ENCODE measurements around the gene MRPL12. TPM values are rescaled to one million over a fixed set of nuclear protein-coding genes. Genes with fewer than 3 reads are reported as not detected.
A peak's percentile ranks its signal among the peaks of the same experiment; 100 is the strongest.

The MRPL12 gene
- total and polyA plus RNA-seq, 2 of the 13 experiments (the other 11 are each of a cell fraction or from before 2014, with no cell fraction given), result 39.1 to 94.1 TPM

GRCh38 chr17:81665205-81666091, 37.7 kb upstream of the MRPL12 start (continued):
- TF ChIP-seq, protein P1, sequence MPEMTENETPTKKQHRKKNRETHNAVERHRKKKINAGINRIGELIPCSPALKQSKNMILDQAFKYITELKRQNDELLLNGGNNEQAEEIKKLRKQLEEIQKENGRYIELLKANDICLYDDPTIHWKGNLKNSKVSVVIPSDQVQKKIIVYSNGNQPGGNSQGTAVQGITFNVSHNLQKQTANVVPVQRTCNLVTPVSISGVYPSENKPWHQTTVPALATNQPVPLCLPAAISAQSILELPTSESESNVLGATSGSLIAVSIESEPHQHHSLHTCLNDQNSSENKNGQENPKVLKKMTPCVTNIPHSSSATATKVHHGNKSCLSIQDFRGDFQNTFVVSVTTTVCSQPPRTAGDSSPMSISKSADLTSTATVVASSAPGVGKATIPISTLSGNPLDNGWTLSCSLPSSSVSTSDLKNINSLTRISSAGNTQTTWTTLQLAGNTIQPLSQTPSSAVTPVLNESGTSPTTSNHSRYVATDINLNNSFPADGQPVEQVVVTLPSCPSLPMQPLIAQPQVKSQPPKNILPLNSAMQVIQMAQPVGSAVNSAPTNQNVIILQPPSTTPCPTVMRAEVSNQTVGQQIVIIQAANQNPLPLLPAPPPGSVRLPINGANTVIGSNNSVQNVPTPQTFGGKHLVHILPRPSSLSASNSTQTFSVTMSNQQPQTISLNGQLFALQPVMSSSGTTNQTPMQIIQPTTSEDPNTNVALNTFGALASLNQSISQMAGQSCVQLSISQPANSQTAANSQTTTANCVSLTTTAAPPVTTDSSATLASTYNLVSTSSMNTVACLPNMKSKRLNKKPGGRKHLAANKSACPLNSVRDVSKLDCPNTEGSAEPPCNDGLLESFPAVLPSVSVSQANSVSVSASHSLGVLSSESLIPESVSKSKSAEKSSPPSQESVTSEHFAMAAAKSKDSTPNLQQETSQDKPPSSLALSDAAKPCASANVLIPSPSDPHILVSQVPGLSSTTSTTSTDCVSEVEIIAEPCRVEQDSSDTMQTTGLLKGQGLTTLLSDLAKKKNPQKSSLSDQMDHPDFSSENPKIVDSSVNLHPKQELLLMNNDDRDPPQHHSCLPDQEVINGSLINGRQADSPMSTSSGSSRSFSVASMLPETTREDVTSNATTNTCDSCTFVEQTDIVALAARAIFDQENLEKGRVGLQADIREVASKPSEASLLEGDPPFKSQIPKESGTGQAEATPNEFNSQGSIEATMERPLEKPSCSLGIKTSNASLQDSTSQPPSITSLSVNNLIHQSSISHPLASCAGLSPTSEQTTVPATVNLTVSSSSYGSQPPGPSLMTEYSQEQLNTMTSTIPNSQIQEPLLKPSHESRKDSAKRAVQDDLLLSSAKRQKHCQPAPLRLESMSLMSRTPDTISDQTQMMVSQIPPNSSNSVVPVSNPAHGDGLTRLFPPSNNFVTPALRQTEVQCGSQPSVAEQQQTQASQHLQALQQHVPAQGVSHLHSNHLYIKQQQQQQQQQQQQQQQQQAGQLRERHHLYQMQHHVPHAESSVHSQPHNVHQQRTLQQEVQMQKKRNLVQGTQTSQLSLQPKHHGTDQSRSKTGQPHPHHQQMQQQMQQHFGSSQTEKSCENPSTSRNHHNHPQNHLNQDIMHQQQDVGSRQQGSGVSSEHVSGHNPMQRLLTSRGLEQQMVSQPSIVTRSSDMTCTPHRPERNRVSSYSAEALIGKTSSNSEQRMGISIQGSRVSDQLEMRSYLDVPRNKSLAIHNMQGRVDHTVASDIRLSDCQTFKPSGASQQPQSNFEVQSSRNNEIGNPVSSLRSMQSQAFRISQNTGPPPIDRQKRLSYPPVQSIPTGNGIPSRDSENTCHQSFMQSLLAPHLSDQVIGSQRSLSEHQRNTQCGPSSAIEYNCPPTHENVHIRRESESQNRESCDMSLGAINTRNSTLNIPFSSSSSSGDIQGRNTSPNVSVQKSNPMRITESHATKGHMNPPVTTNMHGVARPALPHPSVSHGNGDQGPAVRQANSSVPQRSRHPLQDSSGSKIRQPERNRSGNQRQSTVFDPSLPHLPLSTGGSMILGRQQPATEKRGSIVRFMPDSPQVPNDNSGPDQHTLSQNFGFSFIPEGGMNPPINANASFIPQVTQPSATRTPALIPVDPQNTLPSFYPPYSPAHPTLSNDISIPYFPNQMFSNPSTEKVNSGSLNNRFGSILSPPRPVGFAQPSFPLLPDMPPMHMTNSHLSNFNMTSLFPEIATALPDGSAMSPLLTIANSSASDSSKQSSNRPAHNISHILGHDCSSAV (CRISPR knock-in tag; IDR thresholded peaks at IDR 0.05; ENCODE audit: borderline replicate concordance), result no peak
- TF ChIP-seq AHR (CRISPR knock-in tag; IDR thresholded peaks at IDR 0.05) (peak; percentile 63; the same call in 1 of the 2 replicates), ZNF652 (CRISPR knock-in tag; IDR thresholded peaks at IDR 0.05; ENCODE audit: borderline replicate concordance, low read depth) (no peak), ZBTB38 (CRISPR knock-in tag; IDR thresholded peaks at IDR 0.05) (peak; percentile 80), ZNF263 (CRISPR knock-in tag; IDR thresholded peaks at IDR 0.05) (no peak), ZBTB7B (CRISPR knock-in tag; IDR thresholded peaks at IDR 0.05) (no peak), ZFAT (CRISPR knock-in tag; conservative IDR thresholded peaks at IDR 0.05) (no peak), ZNF138 (CRISPR knock-in tag; IDR thresholded peaks at IDR 0.05; ENCODE audit: low read depth) (no peak), THAP9 (CRISPR knock-in tag; IDR thresholded peaks at IDR 0.05; ENCODE audit: borderline replicate concordance) (no peak), ZNF670 (CRISPR knock-in tag; IDR thresholded peaks at IDR 0.05; ENCODE audit: borderline replicate concordance) (peak; percentile 46; the same call in 1 of the 2 replicates), FUBP1 (CRISPR knock-in tag; IDR thresholded peaks at IDR 0.05; ENCODE audit: borderline replicate concordance) (no peak), ZNF430 (CRISPR knock-in tag; IDR thresholded peaks at IDR 0.05) (0 out of 2 replicates have a peak, but pooled peaks have one; percentile 23), IRF2 (CRISPR knock-in tag; IDR thresholded peaks at IDR 0.05) (no peak), SMC3 (IDR thresholded peaks at IDR 0.05; ENCODE audit: low read length) (no peak)

All from HepG2 (cell line).